ENCODE data around the gene CENPX.
"Not testable (repeated sequence)": the region's sequence is repeated elsewhere in the genome, so short reads cannot be mapped to it uniquely, and the experiment has no call there.

Gene CENPX

GRCh38 chr17:81995463-81996231, 27.0 kb downstream of the CENPX start:
- no peak for DNase-seq

GRCh38 chr17:81994593-81995462, 27.9 kb downstream of the CENPX start:
- DNase-seq = no peak

- DNase-seq = no peak
These were observed 28.7 kb downstream of the CENPX start for GRCh38 chr17:81993729-81994592.

- DNase-seq = no peak
These were observed 30.2 kb downstream of the CENPX start for GRCh38 chr17:81992306-81993102.

GRCh38 chr17:81991684-81992305, 30.9 kb downstream of the CENPX start:
- DNase-seq = no peak

- DNase-seq = no peak
These were observed 31.6 kb downstream of the CENPX start for GRCh38 chr17:81990836-81991683.

GRCh38 chr17:81987161-81987770, 35.4 kb downstream of the CENPX start:
- DNase-seq = no peak

GRCh38 chr17:81986606-81987005, 36.1 kb downstream of the CENPX start:
- no peak for DNase-seq

- DNase-seq = no peak
These were observed 37.8 kb downstream of the CENPX start for GRCh38 chr17:81984773-81985410.

- DNase-seq = no peak
These were observed 38.9 kb downstream of the CENPX start for GRCh38 chr17:81983639-81984373.

GRCh38 chr17:81983011-81983638, 39.6 kb downstream of the CENPX start:
- no peak for DNase-seq

- not testable (repeated sequence) for DNase-seq
These were observed 41.2 kb downstream of the CENPX start for GRCh38 chr17:81981511-81981910.

- no peak for DNase-seq
These were observed 41.9 kb downstream of the CENPX start for GRCh38 chr17:81980707-81981343.

GRCh38 chr17:81980122-81980521, 42.6 kb downstream of the CENPX start:
- no peak for DNase-seq

GRCh38 chr17:81978524-81979298, 44.0 kb downstream of the CENPX start:
- no peak for DNase-seq

GRCh38 chr17:81977211-81977808, 45.4 kb downstream of the CENPX start, which contains the start of gene ASPSCR1:
Gene ASPSCR1 (plus strand): TSS chr17:81977629. CDS start chr17:81977647, 18 bp downstream.
- peak; percentile 72 for DNase-seq

Measured in amniotic stem cell (primary cell).